H1 (cell line): ENCODE data around the gene HOGA1. TPM values are rescaled to one million over a fixed set of nuclear protein-coding genes. Genes with fewer than 3 reads are reported as not detected.
A peak's percentile ranks its signal among the peaks of the same experiment; 100 is the strongest.

ENCODE experiments used
- CTCF ChIA-PET: fragments of 300-600 bp; sonication (Branson Sonifier 250); formaldehyde crosslinking; loops from one replicate; lab custom pipeline; 2021; ENCODE audit not compliant: partially characterized antibody; lab: Charles Lee
- POLR2A ChIA-PET: fragments of 300-600 bp; sonication (Branson Sonifier 250); formaldehyde crosslinking; loops from one replicate; lab custom pipeline; 2021; ENCODE audit warnings: inconsistent platforms; ENCODE audit not compliant: partially characterized antibody; lab: Charles Lee
- DNase-seq, 2 experiments: peaks; one replicate each; pipeline versions ENCODE4 v3.0.0 to v3.0.0-alpha.2; 2010 to 2022; ENCODE audit warnings: low spot score in 2 of 2, low read depth in 1 of 2, mixed read lengths in 1 of 2
- FAIRE-seq: peaks from 2 replicates; lab custom pipeline; 2011; peaks lifted over from hg19 to GRCh38; lab: Jason Lieb, UNC
- H2AFZ ChIP-seq: 2 replicates; pipeline ENCODE4 v1.8.1; 2012; ENCODE audit warnings: low read length, inconsistent platforms
- H2AK5ac ChIP-seq: 2 replicates; pipeline ENCODE4 v1.6.1; 2013; ENCODE audit warnings: low read depth, low read length
- H2BK120ac ChIP-seq: replicated peaks from 2 replicates; pipeline ENCODE3; 2013; ENCODE audit warnings: low read depth, low read length, inconsistent platforms
- H2BK12ac ChIP-seq: 2 replicates; pipeline ENCODE4 v1.6.1; 2013; ENCODE audit warnings: low read depth, low read length
- H2BK15ac ChIP-seq: 2 replicates; pipeline ENCODE4 v1.6.1; 2013; ENCODE audit warnings: low read length
- H2BK20ac ChIP-seq: 2 replicates; pipeline ENCODE4 v1.6.1; 2013; ENCODE audit warnings: low read length
- H2BK5ac ChIP-seq: 2 replicates; pipeline ENCODE4 v1.6.1; 2013; ENCODE audit warnings: low read depth, low read length
- H3K14ac ChIP-seq: 2 replicates; pipeline ENCODE4 v1.6.1; 2013; ENCODE audit warnings: inconsistent platforms; ENCODE audit not compliant: insufficient read length
- H3K18ac ChIP-seq: 2 replicates; pipeline ENCODE4 v1.6.1; 2013; ENCODE audit warnings: low read length; ENCODE audit errors: extremely low read depth
- H3K23ac ChIP-seq: 2 replicates; pipeline ENCODE4 v1.6.1; 2013; ENCODE audit warnings: inconsistent platforms; ENCODE audit not compliant: insufficient read length
- H3K23me2 ChIP-seq: 2 replicates; pipeline ENCODE4 v1.6.1; 2013; ENCODE audit warnings: low read depth, low read length
- H3K27ac ChIP-seq: 2 replicates; pipeline ENCODE4 v1.6.1; 2011; ENCODE audit warnings: low read depth, low read length, inconsistent platforms
- H3K27me3 ChIP-seq, 4 experiments: replicated peaks in 1 of 4; 1 replicate in 1 of 4; 2 replicates in 3 of 4; pipeline versions ENCODE4 v1.6.1 to v1.8.1; 2011 to 2013; ENCODE audit warnings: low read length in 3 of 4, mild to moderate bottlenecking in 3 of 4, inconsistent platforms in 2 of 4, mixed read lengths in 2 of 4, moderate library complexity in 1 of 4; ENCODE audit not compliant: control insufficient read depth in 3 of 4, insufficient read depth in 3 of 4; ENCODE audit errors: extremely low read depth in 1 of 4
- H3K36me3 ChIP-seq, 4 experiments: 2 replicates each; pipeline versions ENCODE4 v1.6.1 to v1.8.1; 2011 to 2013; ENCODE audit warnings: mild to moderate bottlenecking in 4 of 4, low read length in 3 of 4, moderate library complexity in 2 of 4, control low read depth in 1 of 4, inconsistent platforms in 1 of 4; ENCODE audit not compliant: insufficient read depth in 4 of 4, control insufficient read depth in 2 of 4
- H3K4ac ChIP-seq: replicated peaks from 2 replicates; pipeline ENCODE3; 2013; ENCODE audit warnings: low read length, low read depth, mixed read lengths, inconsistent platforms; ENCODE audit not compliant: insufficient read length
- H3K4me1 ChIP-seq, 4 experiments: replicated peaks in 1 of 4; 1 replicate in 1 of 4; 2 replicates in 3 of 4; pipeline versions ENCODE4 v1.6.1 to v1.8.1; 2011 to 2013; ENCODE audit warnings: low read length in 3 of 4, inconsistent platforms in 2 of 4, mixed read lengths in 1 of 4; ENCODE audit not compliant: insufficient read depth in 4 of 4, control insufficient read depth in 3 of 4
- H3K4me2 ChIP-seq, 2 experiments: 2 replicates each; pipeline versions ENCODE4 v1.6.1 to v1.8.1; 2011 to 2013; ENCODE audit warnings: low read depth in 2 of 2, low read length in 2 of 2, control low read depth in 1 of 2, inconsistent platforms in 1 of 2, mild to moderate bottlenecking in 1 of 2; ENCODE audit not compliant: insufficient read depth in 1 of 2
- H3K4me3 ChIP-seq, 4 experiments: fragments of 200-600, 300-600 bp in 1 of 4; sonication (generic), shearing (Covaris generic), sonication (Bioruptor Twin) in 1 of 4; 2 replicates each; pipeline versions ENCODE4 v1.5.1 to v1.8.1; 2011 to 2016; ENCODE audit warnings: low read length in 4 of 4, low read depth in 3 of 4, control low read depth in 2 of 4, inconsistent platforms in 2 of 4, mild to moderate bottlenecking in 2 of 4, mixed read lengths in 1 of 4, moderate library complexity in 1 of 4; ENCODE audit not compliant: insufficient read depth in 2 of 4; ENCODE audit errors: extremely low read depth in 1 of 4
- H3K56ac ChIP-seq: replicated peaks from 2 replicates; pipeline ENCODE3; 2013; ENCODE audit warnings: low read depth, mild to moderate bottlenecking, mixed read lengths, low read length, inconsistent platforms; ENCODE audit not compliant: insufficient read length
- H3K79me1 ChIP-seq: 2 replicates; pipeline ENCODE4 v1.6.1; 2013; ENCODE audit warnings: low read depth, low read length, control low read depth
- H3K79me2 ChIP-seq, 2 experiments: 2 replicates each; pipeline versions ENCODE4 v1.6.1 to v1.8.1; 2012 to 2013; ENCODE audit warnings: low read length in 2 of 2, mild to moderate bottlenecking in 2 of 2, inconsistent platforms in 1 of 2; ENCODE audit not compliant: insufficient read depth in 2 of 2, control insufficient read depth in 1 of 2
- H3K9ac ChIP-seq, 4 experiments: replicated peaks in 1 of 4; 1 replicate in 1 of 4; 2 replicates in 3 of 4; pipeline versions ENCODE4 v1.6.1 to v1.8.1; 2011 to 2013; ENCODE audit warnings: low read depth in 3 of 4, low read length in 3 of 4, control low read depth in 2 of 4, mild to moderate bottlenecking in 2 of 4, moderate library complexity in 2 of 4, inconsistent platforms in 1 of 4; ENCODE audit errors: extremely low read depth in 1 of 4
- H3K9me3 ChIP-seq, 2 experiments: 2 replicates each; pipeline versions ENCODE4 v1.6.1 to v1.8.1; 2012 to 2013; ENCODE audit warnings: mild to moderate bottlenecking in 2 of 2, moderate library complexity in 2 of 2, control low read depth in 1 of 2, inconsistent platforms in 1 of 2, low read depth in 1 of 2, low read length in 1 of 2, mixed read lengths in 1 of 2; ENCODE audit not compliant: insufficient read depth in 2 of 2
- H4K20me1 ChIP-seq, 2 experiments: replicated peaks in 1 of 2; 2 replicates each; pipeline versions ENCODE3 to v1.8.1; 2011 to 2013; ENCODE audit warnings: inconsistent platforms in 2 of 2, low read length in 2 of 2, mild to moderate bottlenecking in 1 of 2; ENCODE audit not compliant: insufficient read depth in 2 of 2, control insufficient read depth in 1 of 2
- H4K5ac ChIP-seq: 2 replicates; pipeline ENCODE4 v1.6.1; 2013; ENCODE audit warnings: low read length, low read depth, mixed read lengths, inconsistent platforms; ENCODE audit not compliant: insufficient read length
- H4K8ac ChIP-seq: 2 replicates; pipeline ENCODE4 v1.8.0; 2013; ENCODE audit warnings: mild to moderate bottlenecking, moderate library complexity, low read length, inconsistent platforms; ENCODE audit not compliant: insufficient read depth; ENCODE audit errors: extremely low read depth
- H4K91ac ChIP-seq: replicated peaks from 2 replicates; pipeline ENCODE3; 2013; ENCODE audit warnings: low read length, mixed read lengths, inconsistent platforms; ENCODE audit not compliant: insufficient read length
- CHD2 ChIP-seq: IDR thresholded peaks from 2 replicates; pipeline ENCODE4 v1.6.1; 2012; ENCODE audit warnings: low read length, improper control_type of control experiment
- MAX ChIP-seq: IDR thresholded peaks from 2 replicates; pipeline ENCODE4 v1.6.1; 2012; ENCODE audit warnings: inconsistent platforms
- RFX5 ChIP-seq: IDR thresholded peaks from 2 replicates; pipeline ENCODE4 v1.6.1; 2011; ENCODE audit warnings: low read depth, low read length, improper control_type of control experiment, borderline replicate concordance
- USF2 ChIP-seq: IDR thresholded peaks from 2 replicates; pipeline ENCODE4 v1.6.1; 2011; ENCODE audit warnings: low read length, improper control_type of control experiment
- YY1 ChIP-seq: IDR thresholded peaks from 2 replicates; pipeline ENCODE4 v1.6.1; 2011; ENCODE audit warnings: low read depth, mild to moderate bottlenecking, low read length
- WGBS, 2 experiments: shearing (Covaris generic) in 1 of 2; methylation state at CpG; one replicate each; pipeline versions ENCODE4 v1.1.6 to v1.1.7; 2013 to 2015; ENCODE audit warnings: low lambda C conversion rate in 2 of 2, mixed read lengths in 2 of 2, inconsistent platforms in 1 of 2, low coverage in 1 of 2, missing lambda C conversion rate in 1 of 2; ENCODE audit not compliant: insufficient replicate concordance in 2 of 2, insufficient coverage in 1 of 2, insufficient read length in 1 of 2; ENCODE audit errors: extremely low coverage in 1 of 2, missing lambda C conversion rate in 1 of 2; 5-methylcytosine and 5-hydroxymethylcytosine counted together
- polyA plus RNA-seq, 7 experiments: library from polyadenylated mRNA; depleted of rRNA in 3 of 7; stranded (reverse) in 5 of 7; unstranded in 2 of 7; fragments of >200 nt in 5 of 7; fragments of 200-250 nt in 2 of 7; gene quantifications; 1 replicate in 5 of 7; 2 replicates in 1 of 7; 4 replicates in 1 of 7; pipeline versions ENCODE4 v1.2.1 to v1.2.3, GENCODE V29; 2011 to 2013; ENCODE audit warnings: missing spikeins in 2 of 7, mixed read lengths in 2 of 7
- total RNA-seq: library from RNA; stranded (reverse); fragmentation: NEBNext Ultra II Directional; extraction: Animal tissue kit (Norgen Biotek cat#: 25700); gene quantifications from 2 replicates; pipeline ENCODE4 v1.2.1, GENCODE V29; 2021

Gene HOGA1
- total and polyA plus RNA-seq, 2 of the 8 experiments (the other 6 are each of a cell fraction or from before 2014, with no cell fraction given) = 0.28 to 1.00 TPM

- POLR2A ChIA-PET = no interaction called here
- Histone ChIP-seq H3K79me1 (no peaks in the 10 kb centered on the region), H3K4me3 (no peak overlapping the region), H4K20me1 (no peaks in the 10 kb centered on the region), H4K5ac (no peak overlapping the region), H3K36me3 (no peaks in the 10 kb centered on the region), H3K79me2 (no peaks in the 10 kb centered on the region), H3K27me3 (no peaks in the 10 kb centered on the region), H3K56ac (no peak overlapping the region), H3K9ac (no peak overlapping the region), H2BK120ac (no peak overlapping the region), H2AK5ac (no peak overlapping the region), H3K4me2 (no peak overlapping the region), H2BK12ac (0 out of 2 replicates have a peak overlapping the region, but pooled peaks have one; percentile 39), H3K9me3 (no peaks in the 10 kb centered on the region), H3K4ac (no peak overlapping the region), H3K27ac (no peak overlapping the region), H2BK15ac (no peak overlapping the region), H3K23me2 (no peaks in the 10 kb centered on the region), H3K18ac (no peak overlapping the region), H3K4me1 (peaks cover 0 to 2% (median under 1%) of the 10 kb centered on the region in 4 experiments; a peak in 1 of 7 replicates), H2BK20ac (no peak overlapping the region), H4K91ac (no peak overlapping the region), H4K8ac (peak overlapping the region; percentile 45; the same call in 1 of the 2 replicates), H2AFZ (no peak overlapping the region), H3K14ac (no peak overlapping the region), H3K23ac (no peak overlapping the region), H2BK5ac (peak overlapping the region; percentile 24; the same call in 1 of the 2 replicates)
- FAIRE-seq (no peak), DNase-seq (no peak)
- WGBS, 2 experiments = 91% methylated on average over 6 of the region's 6 CpGs; no CpG with 5 or more reads in 1 of the 2 experiments
- CTCF ChIA-PET = interaction anchor here (1.3 to 4.3 kb wide), 6 partner anchors 11 to 135 kb away, joined by 4 to 24 read pairs (median 4); partner anchors contain the start of genes ANKRD2 and HOGA1
- TF ChIP-seq USF2 (no peak), MAX (no peak), YY1 (no peak), RFX5 (no peak), CHD2 (no peak)
Observed at GRCh38 chr10:97599272-97599619, 15.1 kb downstream of the HOGA1 start.
